Peyer's patch (tissue), 4 donors: ENCODE results near the gene KIRREL1.

Source experiments
- CTCF ChIP-seq, 6 experiments: fragments of 450-650 bp in 4 of 6; fragments of 200-600 bp in 2 of 6; sonication (generic) in 1 of 6; IDR thresholded peaks; one replicate each; pipeline ENCODE4 v1.5.1; 2017 to 2019; ENCODE audit warnings: antibody characterized with exemption in 6 of 6, mild to moderate bottlenecking in 3 of 6, moderate library complexity in 1 of 6
- POLR2A ChIP-seq, 2 donors: fragments of 450-650 bp; IDR thresholded peaks; one replicate each; pipeline ENCODE4 v1.5.1; 2017; ENCODE audit warnings: antibody characterized with exemption in 2 of 2, mild to moderate bottlenecking in 2 of 2, moderate library complexity in 2 of 2

- TF ChIP-seq POLR2A (IDR thresholded peaks at IDR 0.05) (no peak), CTCF (IDR thresholded peaks at IDR 0.05) (no peak)
Measured at GRCh38 chr1:157983787-157984186, 9.7 kb upstream of the KIRREL1 start.
